T-helper 1 cell treated with Interleukin-12 subunit alpha and Interleukin-12 subunit beta and Interleukin-4 antibody, amounts not matched to agents 30 μg/mL and 1 μg/mL, for 36 hours (primary cell): Measurements from ENCODE around the gene CAGE1.

ENCODE experiments used
- H3K27ac Mint-ChIP-seq: one replicate; pipeline ENCODE4 v1.8.0; 2021; ENCODE audit warnings: mild to moderate bottlenecking, mixed read lengths
- H3K27me3 Mint-ChIP-seq: one replicate; pipeline ENCODE4 v1.8.0; 2021; ENCODE audit warnings: low read depth, mixed read lengths
- H3K36me3 Mint-ChIP-seq: one replicate; pipeline ENCODE4 v1.8.0; 2021; ENCODE audit warnings: low read depth, mixed read lengths
- H3K4me1 Mint-ChIP-seq: one replicate; pipeline ENCODE4 v1.8.0; 2021; ENCODE audit warnings: low read depth, mixed read lengths
- H3K4me3 Mint-ChIP-seq: one replicate; pipeline ENCODE4 v1.8.0; 2021; ENCODE audit warnings: mild to moderate bottlenecking, moderate library complexity, mixed read lengths
- H3K9me3 Mint-ChIP-seq: one replicate; pipeline ENCODE4 v1.8.0; 2021; ENCODE audit warnings: mixed read lengths

The CAGE1 gene

DNA sequence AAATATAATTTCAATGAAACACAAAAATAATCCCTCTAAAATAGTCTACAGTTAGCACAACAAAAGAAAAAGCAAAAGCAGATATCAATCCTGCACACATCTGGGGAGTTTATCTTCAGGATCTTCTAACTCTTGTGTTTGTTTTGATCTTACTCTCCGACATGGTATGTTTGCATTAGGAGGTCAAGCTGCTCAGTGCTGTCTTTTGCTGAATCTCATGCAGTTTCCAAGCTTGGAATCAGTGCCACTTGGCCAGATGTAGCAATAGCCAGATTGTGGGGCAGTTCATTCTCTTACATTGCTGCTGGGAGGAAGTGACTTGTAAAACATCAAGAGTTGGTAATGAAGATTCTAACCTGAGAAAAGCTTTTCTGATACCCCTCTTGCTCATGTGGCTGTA is 29.5 kb upstream of the CAGE1 start:
- Mint-ChIP-seq H3K27me3 (no peaks in the 10 kb centered on the region), H3K36me3 (peaks cover 37% of the 10 kb centered on the region), H3K27ac (no peak overlapping the region), H3K9me3 (no peaks in the 10 kb centered on the region), H3K4me3 (no peak overlapping the region), H3K4me1 (no peaks in the 10 kb centered on the region)

GRCh38 chr6:7418238-7418905 is 28.8 kb upstream of the CAGE1 start:
- no peak overlapping the region for H3K4me3 Mint-ChIP-seq
- no peaks in the 10 kb centered on the region for H3K9me3 Mint-ChIP-seq
- no peaks in the 10 kb centered on the region for H3K4me1 Mint-ChIP-seq
- H3K27ac Mint-ChIP-seq, result no peak overlapping the region
- H3K36me3 Mint-ChIP-seq, result peaks cover 37% of the 10 kb centered on the region
- H3K27me3 Mint-ChIP-seq, result no peaks in the 10 kb centered on the region

DNA sequence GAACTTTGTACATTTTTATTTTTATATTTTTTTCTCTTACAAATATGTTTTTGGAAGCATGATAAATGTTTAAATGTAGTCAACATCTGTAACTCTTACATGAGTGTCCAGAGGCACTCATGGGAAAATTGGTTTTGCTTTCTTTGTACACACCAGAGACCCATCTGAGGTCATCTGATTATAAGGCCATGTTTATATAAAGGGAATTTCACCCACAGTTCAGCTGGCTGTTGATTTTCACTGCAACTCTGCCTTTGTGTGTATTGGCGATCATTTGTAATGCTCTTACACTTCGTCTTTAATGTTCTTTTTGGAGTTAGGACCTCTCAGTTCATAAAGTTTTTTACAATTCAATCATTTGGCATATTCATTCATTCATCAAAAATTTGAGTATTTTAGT is 28.1 kb upstream of the CAGE1 start:
- H3K4me3 Mint-ChIP-seq, result no peak overlapping the region
- H3K9me3 Mint-ChIP-seq, result no peaks in the 10 kb centered on the region
- H3K4me1 Mint-ChIP-seq, result no peaks in the 10 kb centered on the region
- no peaks in the 10 kb centered on the region for H3K27me3 Mint-ChIP-seq
- H3K36me3 Mint-ChIP-seq, result peaks cover 41% of the 10 kb centered on the region
- no peak overlapping the region for H3K27ac Mint-ChIP-seq

DNA sequence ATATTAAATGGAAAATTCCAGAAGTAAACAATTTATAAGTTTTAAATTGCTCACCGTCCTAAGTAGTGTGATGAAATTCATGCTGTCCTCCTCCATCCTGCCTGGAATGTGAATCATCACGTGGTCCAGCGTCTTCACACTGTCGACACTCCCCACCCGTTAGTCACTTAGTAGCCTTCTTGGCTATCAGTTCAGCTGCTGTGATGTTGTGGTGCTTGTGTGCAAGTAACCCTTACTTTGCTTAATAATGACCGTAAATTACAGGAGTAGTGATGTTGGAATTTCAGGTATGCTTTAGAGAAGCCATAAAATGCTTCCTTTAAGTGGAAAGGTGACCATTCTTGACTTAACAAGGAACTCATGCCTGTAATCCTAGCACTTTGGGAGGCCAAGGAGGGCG is 25.3 kb upstream of the CAGE1 start:
- H3K9me3 Mint-ChIP-seq, result no peaks in the 10 kb centered on the region
- peaks cover 51% of the 10 kb centered on the region for H3K36me3 Mint-ChIP-seq
- H3K27me3 Mint-ChIP-seq, result no peaks in the 10 kb centered on the region
- H3K4me3 Mint-ChIP-seq, result no peak overlapping the region
- H3K4me1 Mint-ChIP-seq, result no peaks in the 10 kb centered on the region
- no peak overlapping the region for H3K27ac Mint-ChIP-seq

DNA sequence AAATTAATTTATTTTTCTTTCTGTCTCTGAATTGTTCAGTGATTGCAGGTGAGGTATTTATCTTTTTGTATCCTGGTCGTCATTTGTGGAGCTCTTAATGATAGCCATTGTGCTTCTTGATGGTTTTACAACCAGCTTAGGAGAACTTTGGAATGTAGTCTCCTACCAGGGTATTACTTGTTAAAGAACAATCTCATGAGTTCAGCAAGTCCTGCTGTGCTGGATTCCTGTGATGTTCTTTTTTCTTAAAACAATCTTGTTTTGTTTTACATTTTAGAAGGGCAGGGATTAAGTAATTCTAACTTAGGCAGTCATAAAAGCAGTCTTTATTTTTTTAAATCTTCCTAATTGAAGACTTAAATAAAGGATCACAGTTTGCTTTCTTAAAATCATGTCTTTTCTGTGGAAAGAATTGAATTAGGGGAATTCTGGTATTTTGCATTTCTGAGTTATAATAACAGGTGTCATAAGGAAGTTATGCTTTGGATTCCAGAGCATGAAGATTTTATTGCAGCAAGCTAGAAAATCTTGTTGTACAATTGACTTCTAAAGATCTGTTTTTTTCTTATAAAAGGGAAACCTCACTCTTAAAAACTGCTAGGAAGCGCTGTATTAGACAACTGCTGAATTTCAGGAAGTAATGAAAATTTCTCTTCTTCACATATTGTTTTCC is 23.7 kb upstream of the CAGE1 start:
- H3K9me3 Mint-ChIP-seq, result no peaks in the 10 kb centered on the region

GRCh38 chr6:7411328-7411727 is 21.8 kb upstream of the CAGE1 start:
- peaks cover 42% of the 10 kb centered on the region for H3K36me3 Mint-ChIP-seq
- no peaks in the 10 kb centered on the region for H3K4me1 Mint-ChIP-seq
- no peaks in the 10 kb centered on the region for H3K9me3 Mint-ChIP-seq
- no peak overlapping the region for H3K4me3 Mint-ChIP-seq
- no peaks in the 10 kb centered on the region for H3K27me3 Mint-ChIP-seq
- no peak overlapping the region for H3K27ac Mint-ChIP-seq

More for the DNA sequence above, 23.7 kb upstream of the CAGE1 start:
- no peak overlapping the region for H3K4me3 Mint-ChIP-seq
- no peaks in the 10 kb centered on the region for H3K4me1 Mint-ChIP-seq
- H3K36me3 Mint-ChIP-seq, result peaks cover 47% of the 10 kb centered on the region
- H3K27ac Mint-ChIP-seq, result no peak overlapping the region
- no peaks in the 10 kb centered on the region for H3K27me3 Mint-ChIP-seq

- Mint-ChIP-seq H3K9me3 (no peaks in the 10 kb centered on the region), H3K27me3 (no peaks in the 10 kb centered on the region), H3K27ac (no peak overlapping the region), H3K36me3 (peaks cover 44% of the 10 kb centered on the region), H3K4me3 (no peak overlapping the region), H3K4me1 (no peaks in the 10 kb centered on the region)
These were observed 21.3 kb upstream of the CAGE1 start for GRCh38 chr6:7410851-7411250.

GRCh38 chr6:7409740-7410139 is 20.2 kb upstream of the CAGE1 start:
- no peaks in the 10 kb centered on the region for H3K27me3 Mint-ChIP-seq
- H3K9me3 Mint-ChIP-seq, result no peaks in the 10 kb centered on the region
- no peak overlapping the region for H3K27ac Mint-ChIP-seq
- no peaks in the 10 kb centered on the region for H3K4me1 Mint-ChIP-seq
- no peak overlapping the region for H3K4me3 Mint-ChIP-seq
- H3K36me3 Mint-ChIP-seq, result peaks cover 46% of the 10 kb centered on the region

DNA sequence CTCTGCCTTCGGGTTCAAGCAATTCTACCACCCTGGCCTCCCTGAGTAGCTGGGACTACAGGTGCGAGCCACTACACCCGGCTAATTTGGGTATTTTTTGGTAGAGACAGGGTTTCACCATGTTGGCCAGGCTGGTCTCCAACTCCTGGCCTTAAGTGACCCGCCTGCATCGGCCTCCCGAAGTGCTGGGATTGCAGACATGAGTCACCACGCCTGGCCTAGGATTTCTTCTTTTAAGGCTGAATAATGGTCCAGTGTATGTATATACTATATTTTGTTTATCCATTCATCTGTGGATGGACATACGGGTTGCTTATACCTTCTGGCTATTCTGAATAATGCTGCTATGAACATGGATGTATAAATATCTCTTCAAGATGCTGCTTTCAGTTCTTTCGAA is 17.2 kb upstream of the CAGE1 start:
- H3K27me3 Mint-ChIP-seq, result no peaks in the 10 kb centered on the region
- peaks cover 57% of the 10 kb centered on the region for H3K36me3 Mint-ChIP-seq
- no peaks in the 10 kb centered on the region for H3K4me1 Mint-ChIP-seq
- no peaks in the 10 kb centered on the region for H3K9me3 Mint-ChIP-seq
- H3K27ac Mint-ChIP-seq, result no peak overlapping the region
- H3K4me3 Mint-ChIP-seq, result no peak overlapping the region

- peaks cover 54% of the 10 kb centered on the region for H3K36me3 Mint-ChIP-seq
- no peaks in the 10 kb centered on the region for H3K9me3 Mint-ChIP-seq
- no peak overlapping the region for H3K4me3 Mint-ChIP-seq
- H3K4me1 Mint-ChIP-seq, result peaks cover 2% of the 10 kb centered on the region
- H3K27me3 Mint-ChIP-seq, result no peaks in the 10 kb centered on the region
- H3K27ac Mint-ChIP-seq, result no peak overlapping the region
These were observed 15.0 kb upstream of the CAGE1 start for GRCh38 chr6:7404546-7404945.

GRCh38 chr6:7402716-7403115 is 13.2 kb upstream of the CAGE1 start:
- H3K27ac Mint-ChIP-seq, result no peak overlapping the region
- H3K9me3 Mint-ChIP-seq, result no peaks in the 10 kb centered on the region
- H3K4me3 Mint-ChIP-seq, result no peak overlapping the region
- H3K27me3 Mint-ChIP-seq, result no peaks in the 10 kb centered on the region
- peaks cover 3% of the 10 kb centered on the region for H3K4me1 Mint-ChIP-seq
- peaks cover 53% of the 10 kb centered on the region for H3K36me3 Mint-ChIP-seq

DNA sequence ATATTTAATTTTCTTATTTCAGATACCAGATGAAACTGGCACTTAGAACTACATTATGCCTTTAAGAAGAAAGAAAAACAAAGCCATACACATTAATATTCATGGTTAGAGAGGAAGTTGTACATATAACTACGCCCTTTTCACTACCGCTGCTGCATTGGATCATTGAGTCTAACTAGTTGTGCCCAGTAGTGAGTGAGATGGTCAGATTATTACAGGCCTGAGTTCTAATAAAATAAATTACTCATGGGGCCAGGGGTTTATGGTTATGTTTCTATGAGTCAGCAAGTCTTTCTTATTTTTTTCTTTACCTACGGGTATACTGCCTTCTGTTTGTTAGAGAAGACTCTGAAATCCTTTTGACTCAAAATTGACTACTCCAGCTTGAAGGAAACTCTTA is 11.5 kb upstream of the CAGE1 start:
- no peak overlapping the region for H3K4me3 Mint-ChIP-seq
- H3K27me3 Mint-ChIP-seq, result no peaks in the 10 kb centered on the region
- H3K9me3 Mint-ChIP-seq, result no peaks in the 10 kb centered on the region
- no peak overlapping the region for H3K27ac Mint-ChIP-seq
- peaks cover 49% of the 10 kb centered on the region for H3K36me3 Mint-ChIP-seq
- H3K4me1 Mint-ChIP-seq, result peaks cover 6% of the 10 kb centered on the region

DNA sequence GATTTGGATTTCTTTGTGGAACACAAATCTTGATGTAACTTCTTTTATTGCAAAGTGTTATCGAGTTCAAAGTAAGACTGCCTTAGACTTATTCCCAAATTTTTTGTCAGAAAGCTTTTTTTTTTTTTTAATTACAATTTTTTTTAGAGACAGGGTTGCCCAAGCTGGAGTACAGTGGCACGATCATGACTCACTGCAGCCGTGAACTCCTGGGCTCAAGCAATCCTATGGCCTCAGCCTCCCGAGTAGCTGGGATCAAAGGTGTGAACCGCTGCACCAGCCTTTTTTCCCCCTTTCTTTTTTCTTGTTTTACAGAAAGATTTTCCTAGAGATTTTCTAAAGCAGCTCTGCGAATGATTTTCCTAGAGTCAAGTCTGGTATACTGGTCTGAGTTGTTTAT is 2.9 kb upstream of the CAGE1 start:
- H3K36me3 Mint-ChIP-seq, result peaks cover 30% of the 10 kb centered on the region
- no peaks in the 10 kb centered on the region for H3K9me3 Mint-ChIP-seq
- no peaks in the 10 kb centered on the region for H3K27me3 Mint-ChIP-seq
- H3K27ac Mint-ChIP-seq, result no peak overlapping the region
- peaks cover 38% of the 10 kb centered on the region for H3K4me1 Mint-ChIP-seq
- no peak overlapping the region for H3K4me3 Mint-ChIP-seq

GRCh38 chr6:7391151-7391550 is 1.6 kb upstream of the CAGE1 start:
- peaks cover 29% of the 10 kb centered on the region for H3K36me3 Mint-ChIP-seq
- peaks cover 38% of the 10 kb centered on the region for H3K4me1 Mint-ChIP-seq
- H3K27ac Mint-ChIP-seq, result no peak overlapping the region
- H3K9me3 Mint-ChIP-seq, result no peaks in the 10 kb centered on the region
- no peaks in the 10 kb centered on the region for H3K27me3 Mint-ChIP-seq
- H3K4me3 Mint-ChIP-seq, result peak overlapping the region; percentile 94

DNA sequence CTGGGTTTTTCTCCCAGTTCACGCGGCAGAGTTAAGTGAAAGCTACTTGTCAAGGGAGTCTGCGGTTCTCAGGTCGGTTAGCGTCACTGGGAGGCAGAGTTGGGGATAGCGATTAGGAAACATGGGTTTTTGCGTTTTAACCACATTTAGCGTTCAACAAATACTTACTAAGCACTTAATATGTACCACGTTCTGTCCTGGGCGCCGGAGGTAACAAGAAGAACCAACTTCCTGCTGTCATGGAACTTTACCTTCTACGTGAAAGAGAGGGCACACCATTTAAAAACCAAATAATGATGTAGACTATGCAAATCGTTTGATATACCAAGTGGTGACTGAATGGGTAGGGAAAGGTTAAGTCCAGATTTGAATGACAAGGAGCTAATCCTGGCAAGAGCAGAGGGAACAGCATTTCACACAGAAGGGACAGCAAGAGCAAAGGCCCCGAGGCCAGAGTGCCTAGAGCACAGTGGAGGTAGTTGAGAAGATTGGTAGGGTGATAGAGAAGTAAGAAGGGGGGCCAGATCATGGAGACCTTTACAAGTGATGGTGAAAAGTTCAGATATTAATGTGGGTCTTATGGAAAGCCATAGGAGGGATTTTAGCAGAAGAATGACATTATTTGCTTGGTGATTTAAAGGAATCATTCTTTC is 810 bp upstream of the CAGE1 start:
- peak overlapping the region; percentile 94 for H3K4me3 Mint-ChIP-seq
- peaks cover 23% of the 10 kb centered on the region for H3K36me3 Mint-ChIP-seq
- H3K9me3 Mint-ChIP-seq, result no peaks in the 10 kb centered on the region
- peaks cover 38% of the 10 kb centered on the region for H3K4me1 Mint-ChIP-seq
- H3K27me3 Mint-ChIP-seq, result no peaks in the 10 kb centered on the region
- peak overlapping the region; percentile 100 for H3K27ac Mint-ChIP-seq
